ENCODE results near the gene HES4. TPM values are rescaled to one million over a fixed set of nuclear protein-coding genes. Genes with fewer than 3 reads are reported as not detected.
A peak's percentile ranks its signal among the peaks of the same experiment; 100 is the strongest.
"Not testable (repeated sequence)": the region's sequence is repeated elsewhere in the genome, so short reads cannot be mapped to it uniquely, and the experiment has no call there.

HES4 gene
- total and polyA plus RNA-seq, 4 experiments from 2014 or later = 0.36 TPM; not detected in 3

GRCh38 chr1:991895-992294, 8.0 kb downstream of the HES4 start:
- Histone ChIP-seq H3K4me1 (ENCODE audit: insufficient read depth, low read length) (peaks cover 4% of the 10 kb centered on the region), H3K9me3 (ENCODE audit: control insufficient read depth in 1 of 2, low read length in 2 of 2) (no peaks in the 10 kb centered on the region), H3K36me3 (ENCODE audit: insufficient read depth, low read length) (no peaks in the 10 kb centered on the region), H3K27me3 (ENCODE audit: insufficient read depth, low read length) (peaks cover 5% of the 10 kb centered on the region), H3K4me3 (ENCODE audit: low read length in 2 of 2) (no peak overlapping the region), H3K27ac (ENCODE audit: low read depth, low read length) (no peak overlapping the region)
- CTCF ChIA-PET (ENCODE audit: partially characterized antibody) = interaction anchor here (2.2 to 4.0 kb wide), 3 partner anchors 8 to 11 kb away, joined by 10 to 19 read pairs (median 17); partner anchors contain the start of gene PERM1
- intact Hi-C loops (cut with micrococcal nuclease) = no loop called here
- Mint-ChIP-seq H3K4me3 (no peak overlapping the region), H3K4me1 (peaks cover 4 to 15% (median 5%) of the 10 kb centered on the region in 4 donors), H3K9me3 (peaks cover 0 to 15% (median 8%) of the 10 kb centered on the region in 8 donors), H3K36me3 (no peaks in the 10 kb centered on the region), H3K27me3 (peaks cover 20 to 27% of the 10 kb centered on the region in 2 donors), H3K27ac (no peak overlapping the region)
- POLR2A ChIA-PET (ENCODE audit: partially characterized antibody) = no interaction called here
- DNase-seq = no peak

GRCh38 chr1:991275-991674, 8.6 kb downstream of the HES4 start:
- H3K4me3 Mint-ChIP-seq; intact Hi-C loops (cut with micrococcal nuclease); DNase-seq; H3K36me3 Mint-ChIP-seq; H3K9me3 ChIP-seq (ENCODE audit: control insufficient read depth in 1 of 2, low read length in 2 of 2); H3K27ac ChIP-seq (ENCODE audit: low read depth, low read length); H3K4me1 ChIP-seq (ENCODE audit: insufficient read depth, low read length); H3K36me3 ChIP-seq (ENCODE audit: insufficient read depth, low read length); H3K27ac Mint-ChIP-seq; H3K27me3 ChIP-seq (ENCODE audit: insufficient read depth, low read length); H3K4me3 ChIP-seq (ENCODE audit: low read length in 2 of 2): not testable (repeated sequence)
- POLR2A ChIA-PET (ENCODE audit: partially characterized antibody) = interaction anchor here (1.1 kb wide), 1 partner anchor 15 kb away, joined by 3 read pairs; no protein-coding TSS in a partner anchor
- Mint-ChIP-seq H3K4me1 (peaks cover 4 to 15% (median 5%) of the 10 kb centered on the region in 4 donors), H3K9me3 (peaks cover 0 to 15% (median 8%) of the 10 kb centered on the region in 8 donors), H3K27me3 (peaks cover 24 to 29% of the 10 kb centered on the region in 2 donors)
- CTCF ChIA-PET (ENCODE audit: partially characterized antibody) = interaction anchor here (2.2 to 4.0 kb wide), 3 partner anchors 7 to 11 kb away, joined by 10 to 19 read pairs (median 17); partner anchors contain the start of gene PERM1

- intact Hi-C loops (cut with micrococcal nuclease); H3K36me3 ChIP-seq (ENCODE audit: insufficient read depth, low read length); H3K9me3 ChIP-seq (ENCODE audit: control insufficient read depth in 1 of 2, low read length in 2 of 2); DNase-seq; H3K36me3 Mint-ChIP-seq; CTCF ChIA-PET (ENCODE audit: partially characterized antibody); H3K4me3 Mint-ChIP-seq; H3K4me1 ChIP-seq (ENCODE audit: insufficient read depth, low read length); H3K27ac Mint-ChIP-seq; H3K27me3 ChIP-seq (ENCODE audit: insufficient read depth, low read length); POLR2A ChIA-PET (ENCODE audit: partially characterized antibody); H3K4me3 ChIP-seq (ENCODE audit: low read length in 2 of 2); H3K27ac ChIP-seq (ENCODE audit: low read depth, low read length); H3K4me1 Mint-ChIP-seq: not testable (repeated sequence)
- peaks cover 24 to 33% of the 10 kb centered on the region in 2 donors for H3K27me3 Mint-ChIP-seq
- H3K9me3 Mint-ChIP-seq = peaks cover 0 to 15% (median 8%) of the 10 kb centered on the region in 8 donors
These were observed 11.8 kb downstream of the HES4 start for GRCh38 chr1:988061-988460.

- intact Hi-C loops (cut with micrococcal nuclease) = no loop called here
- no peak overlapping the region for H3K4me3 Mint-ChIP-seq
- H3K27ac Mint-ChIP-seq = no peak overlapping the region
- DNase-seq = no peak
- Histone ChIP-seq H3K36me3 (ENCODE audit: insufficient read depth, low read length) (no peaks in the 10 kb centered on the region), H3K9me3 (ENCODE audit: control insufficient read depth in 1 of 2, low read length in 2 of 2) (no peaks in the 10 kb centered on the region), H3K4me3 (ENCODE audit: low read length in 2 of 2) (no peak overlapping the region), H3K4me1 (ENCODE audit: insufficient read depth, low read length) (no peaks in the 10 kb centered on the region), H3K27me3 (ENCODE audit: insufficient read depth, low read length) (peaks cover 4% of the 10 kb centered on the region), H3K27ac (ENCODE audit: low read depth, low read length) (no peak overlapping the region)
- CTCF ChIA-PET (ENCODE audit: partially characterized antibody) = interaction anchor here (0.7 to 4.7 kb wide), 9 partner anchors 8 to 307 kb away, joined by 3 to 65 read pairs (median 5); no protein-coding TSS in a partner anchor
- H3K4me1 Mint-ChIP-seq = no peaks in the 10 kb centered on the region
- H3K9me3 Mint-ChIP-seq = no peaks in the 10 kb centered on the region
- peaks cover 19 to 29% of the 10 kb centered on the region in 2 donors for H3K27me3 Mint-ChIP-seq
- POLR2A ChIA-PET (ENCODE audit: partially characterized antibody) = no interaction called here
- H3K36me3 Mint-ChIP-seq = no peaks in the 10 kb centered on the region
These were observed 14.8 kb downstream of the HES4 start for GRCh38 chr1:985126-985525.

GRCh38 chr1:984476-984814, 15.5 kb downstream of the HES4 start:
- Histone ChIP-seq H3K4me3 (ENCODE audit: low read length in 2 of 2) (no peak overlapping the region), H3K36me3 (ENCODE audit: insufficient read depth, low read length) (no peaks in the 10 kb centered on the region), H3K4me1 (ENCODE audit: insufficient read depth, low read length) (no peaks in the 10 kb centered on the region), H3K27me3 (ENCODE audit: insufficient read depth, low read length) (peaks cover 2% of the 10 kb centered on the region), H3K9me3 (ENCODE audit: control insufficient read depth in 1 of 2, low read length in 2 of 2) (no peaks in the 10 kb centered on the region), H3K27ac (ENCODE audit: low read depth, low read length) (no peak overlapping the region)
- intact Hi-C loops (cut with micrococcal nuclease) = loop anchor here (1.0 to 5.0 kb wide), 2 partner anchors 79 to 308 kb away; no protein-coding TSS in a partner anchor
- Mint-ChIP-seq H3K27me3 (peaks cover 19 to 27% of the 10 kb centered on the region in 2 donors), H3K4me3 (no peak overlapping the region), H3K9me3 (no peaks in the 10 kb centered on the region), H3K27ac (no peak overlapping the region), H3K4me1 (no peaks in the 10 kb centered on the region), H3K36me3 (no peaks in the 10 kb centered on the region)
- no peak for DNase-seq
- ChIA-PET CTCF (ENCODE audit: partially characterized antibody) (interaction anchor here (0.7 to 4.7 kb wide), 14 partner anchors 9 to 308 kb away, joined by 3 to 65 read pairs (median 4); partner anchors contain the start of gene ISG15), POLR2A (ENCODE audit: partially characterized antibody) (no interaction called here)

- Mint-ChIP-seq H3K27ac (no peak overlapping the region), H3K27me3 (peaks cover 18 to 27% of the 10 kb centered on the region in 2 donors), H3K36me3 (no peaks in the 10 kb centered on the region), H3K4me3 (no peak overlapping the region), H3K9me3 (no peaks in the 10 kb centered on the region), H3K4me1 (no peaks in the 10 kb centered on the region)
- Histone ChIP-seq H3K36me3 (ENCODE audit: insufficient read depth, low read length) (no peaks in the 10 kb centered on the region), H3K27ac (ENCODE audit: low read depth, low read length) (no peak overlapping the region), H3K27me3 (ENCODE audit: insufficient read depth, low read length) (no peaks in the 10 kb centered on the region), H3K4me3 (ENCODE audit: low read length in 2 of 2) (no peak overlapping the region), H3K4me1 (ENCODE audit: insufficient read depth, low read length) (no peaks in the 10 kb centered on the region), H3K9me3 (ENCODE audit: control insufficient read depth in 1 of 2, low read length in 2 of 2) (no peaks in the 10 kb centered on the region)
- ChIA-PET CTCF (ENCODE audit: partially characterized antibody) (interaction anchor here (0.7 to 4.7 kb wide), 17 partner anchors 9 to 309 kb away, joined by 3 to 65 read pairs (median 4); partner anchors contain the start of gene ISG15), POLR2A (ENCODE audit: partially characterized antibody) (no interaction called here)
- DNase-seq = peak in 4 of 5 donors; percentile 40 to 63 (median 47)
- intact Hi-C loops (cut with micrococcal nuclease) = loop anchor here (1.0 to 5.0 kb wide), 2 partner anchors 79 to 308 kb away; no protein-coding TSS in a partner anchor
These were observed 16.0 kb downstream of the HES4 start for GRCh38 chr1:983798-984475.

GRCh38 chr1:982765-983436, 17.0 kb downstream of the HES4 start:
- POLR2A ChIA-PET (ENCODE audit: partially characterized antibody) = interaction anchor here (1.0 kb wide), 1 partner anchor 78 kb away, joined by 4 read pairs; no protein-coding TSS in a partner anchor
- DNase-seq = no peak

More at GRCh38 chr1:982765-983436, 17.0 kb downstream of the HES4 start:
- Mint-ChIP-seq H3K4me3 (no peak overlapping the region), H3K4me1 (peaks cover 0 to 5% (median 0%) of the 10 kb centered on the region in 4 donors), H3K36me3 (no peaks in the 10 kb centered on the region), H3K9me3 (no peaks in the 10 kb centered on the region), H3K27me3 (peaks cover 15 to 26% of the 10 kb centered on the region in 2 donors), H3K27ac (no peak overlapping the region)
- Histone ChIP-seq H3K27me3 (ENCODE audit: insufficient read depth, low read length) (no peaks in the 10 kb centered on the region), H3K9me3 (ENCODE audit: control insufficient read depth in 1 of 2, low read length in 2 of 2) (no peaks in the 10 kb centered on the region), H3K4me3 (ENCODE audit: low read length in 2 of 2) (no peak overlapping the region), H3K36me3 (ENCODE audit: insufficient read depth, low read length) (no peaks in the 10 kb centered on the region), H3K27ac (ENCODE audit: low read depth, low read length) (no peak overlapping the region), H3K4me1 (ENCODE audit: insufficient read depth, low read length) (no peaks in the 10 kb centered on the region)
- intact Hi-C loops (cut with micrococcal nuclease) = loop anchor here (5.0 kb wide), 1 partner anchor 309 kb away; no protein-coding TSS in a partner anchor
- CTCF ChIA-PET (ENCODE audit: partially characterized antibody) = interaction anchor here (1.2 to 4.7 kb wide), 5 partner anchors 10 to 140 kb away, joined by 3 to 65 read pairs (median 8); no protein-coding TSS in a partner anchor

Data from CD4-positive, alpha-beta memory T cell (primary cell).